SK-N-SH (cell line): Measurements from ENCODE around the gene KRTAP5-2. TPM values are rescaled to one million over a fixed set of nuclear protein-coding genes. Genes with fewer than 3 reads are reported as not detected.
A peak's percentile ranks its signal among the peaks of the same experiment; 100 is the strongest.

Experiments used
- CTCF ChIA-PET: fragments of 300-600, 350-600 bp; formaldehyde crosslinking; extraction: SDS; loops from one replicate; lab custom pipeline; 2021; lab: Yijun Ruan, JAX
- POLR2A ChIA-PET: fragments of 350-600 bp; sonication (Branson Sonifier 250); formaldehyde crosslinking; extraction: SDS; loops from one replicate; lab custom pipeline; 2020; ENCODE audit warnings: antibody characterized with exemption, inconsistent platforms; lab: Yijun Ruan, JAX
- DNase-seq: peaks from one replicate; pipeline ENCODE4 v3.0.0; 2012
- H2AFZ ChIP-seq: fragments of 200-600 bp; sonication (generic); 2 replicates; pipeline ENCODE4 v1.8.1; 2016; ENCODE audit warnings: antibody characterized with exemption, mild to moderate bottlenecking, low read depth
- H3F3A ChIP-seq: fragments of 200-600 bp; sonication (generic); replicated peaks from 2 replicates; pipeline ENCODE3; 2016; ENCODE audit warnings: antibody characterized with exemption, mild to moderate bottlenecking; ENCODE audit not compliant: insufficient read depth
- H3K27ac ChIP-seq, 2 experiments: fragments of 200-500 bp in 1 of 2; fragments of 200-600 bp in 1 of 2; sonication (Bioruptor generic) in 1 of 2; sonication (generic), shearing (Covaris generic) in 1 of 2; 2 replicates each; pipeline versions ENCODE4 v1.5.1 to v1.6.1; 2014 to 2016; ENCODE audit warnings: low read depth in 2 of 2, inconsistent platforms in 1 of 2, low read length in 1 of 2, mild to moderate bottlenecking in 1 of 2, mixed read lengths in 1 of 2
- H3K27me3 ChIP-seq: fragments of 200-600 bp; sonication (generic), shearing (Covaris generic); 2 replicates; pipeline ENCODE4 v1.6.1; 2016; ENCODE audit warnings: mixed run types; ENCODE audit not compliant: insufficient read depth
- H3K36me3 ChIP-seq, 2 experiments: fragments of 200-500 bp in 1 of 2; fragments of 200-600 bp in 1 of 2; sonication (Bioruptor generic) in 1 of 2; sonication (generic) in 1 of 2; replicated peaks in 1 of 2; 2 replicates each; pipeline versions ENCODE3 to v1.5.1; 2014 to 2016; ENCODE audit warnings: low read length in 1 of 2, mild to moderate bottlenecking in 1 of 2; ENCODE audit not compliant: insufficient read depth in 2 of 2, control insufficient read depth in 1 of 2
- H3K4me1 ChIP-seq, 2 experiments: fragments of 200-500 bp in 1 of 2; fragments of 200-600 bp in 1 of 2; sonication (Bioruptor generic) in 1 of 2; sonication (generic), shearing (Covaris generic) in 1 of 2; 2 replicates each; pipeline versions ENCODE4 v1.5.1 to v1.6.1; 2014 to 2016; ENCODE audit warnings: low read depth in 1 of 2, low read length in 1 of 2, mixed run types in 1 of 2; ENCODE audit not compliant: insufficient read depth in 2 of 2, control insufficient read depth in 1 of 2
- H3K4me2 ChIP-seq: fragments of 200-600 bp; sonication (generic), shearing (Covaris generic); 2 replicates; pipeline ENCODE4 v1.6.1; 2017; ENCODE audit warnings: mixed run types
- H3K4me3 ChIP-seq, 2 experiments: fragments of 200-500 bp in 1 of 2; fragments of 200-600 bp in 1 of 2; sonication (Bioruptor generic) in 1 of 2; sonication (generic), shearing (Covaris generic) in 1 of 2; 2 replicates each; pipeline versions ENCODE4 v1.5.1 to v1.8.1; 2014 to 2016; ENCODE audit warnings: low read depth in 2 of 2, inconsistent platforms in 1 of 2, low read length in 1 of 2, mild to moderate bottlenecking in 1 of 2, mixed read lengths in 1 of 2, moderate library complexity in 1 of 2
- H3K79me2 ChIP-seq: fragments of 200-600 bp; sonication (generic); 2 replicates; pipeline ENCODE4 v1.8.1; 2017; ENCODE audit warnings: mild to moderate bottlenecking; ENCODE audit not compliant: insufficient read depth
- H3K9ac ChIP-seq: fragments of 200-600 bp; sonication (generic); 2 replicates; pipeline ENCODE4 v1.6.1; 2017; ENCODE audit warnings: mixed run types
- H3K9me2 ChIP-seq: fragments of 200-600 bp; sonication (generic); 2 replicates; pipeline ENCODE4 v1.6.1; 2017; ENCODE audit warnings: mixed run types
- H3K9me3 ChIP-seq: fragments of 200-600 bp; sonication (generic); 2 replicates; pipeline ENCODE4 v1.6.1; 2017; ENCODE audit warnings: mixed run types, mild to moderate bottlenecking, moderate library complexity
- H4K20me1 ChIP-seq: fragments of 200-600 bp; sonication (generic); 2 replicates; pipeline ENCODE4 v1.6.1; 2017; ENCODE audit warnings: mild to moderate bottlenecking, mixed run types; ENCODE audit not compliant: insufficient read depth
- CTCF ChIP-seq: fragments of 200-600 bp; sonication (generic); IDR thresholded peaks from 2 replicates; pipeline ENCODE4 v1.6.1; 2017; ENCODE audit warnings: antibody characterized with exemption, mild to moderate bottlenecking, moderate library complexity
- EP300 ChIP-seq, 2 experiments: IDR thresholded peaks; 2 replicates each; pipeline versions ENCODE4 v1.4.0 to v1.6.1; 2012; ENCODE audit warnings: borderline replicate concordance in 1 of 2, low read depth in 1 of 2, low read length in 1 of 2
- EZH2phosphoT487 ChIP-seq: fragments of 200-600 bp; sonication (generic); IDR thresholded peaks from 2 replicates; pipeline ENCODE4 v1.6.1; 2017; ENCODE audit warnings: low read depth, mixed run types, mild to moderate bottlenecking, antibody characterized with exemption, moderate library complexity, borderline replicate concordance
- FOXJ3 ChIP-seq: sonication (generic); formaldehyde crosslinking; IDR thresholded peaks from 2 replicates; pipeline ENCODE4 v1.5.1; 2020; ENCODE audit warnings: mild to moderate bottlenecking, missing genetic modification reagents
- GATA2 ChIP-seq: sonication (generic); formaldehyde crosslinking; IDR thresholded peaks from 2 replicates; pipeline ENCODE4 v1.5.0; 2020; ENCODE audit warnings: mild to moderate bottlenecking, missing genetic modification reagents
- IRF3 ChIP-seq: fragments of 150-350 bp; IDR thresholded peaks from 2 replicates; pipeline ENCODE4 v1.6.1; 2016; ENCODE audit warnings: mild to moderate bottlenecking, low read depth, low read length
- JUND ChIP-seq: IDR thresholded peaks from 2 replicates; pipeline ENCODE4 v1.4.0; 2012
- MXI1 ChIP-seq: IDR thresholded peaks from 2 replicates; pipeline ENCODE4 v1.6.1; 2012; ENCODE audit warnings: mild to moderate bottlenecking, low read depth, low read length, improper control_type of control experiment
- POLR2AphosphoS5 ChIP-seq: IDR thresholded peaks from 2 replicates; pipeline ENCODE4 v1.6.1; 2012; ENCODE audit warnings: low read depth, low read length
- RFX5 ChIP-seq: IDR thresholded peaks from 2 replicates; pipeline ENCODE4 v1.6.1; 2012; ENCODE audit warnings: mild to moderate bottlenecking, improper control_type of control experiment, low read length
- RXRA ChIP-seq: IDR thresholded peaks from 2 replicates; pipeline ENCODE4 v1.4.0; 2012; ENCODE audit warnings: low read depth, mild to moderate bottlenecking, borderline replicate concordance
- SIN3A ChIP-seq: IDR thresholded peaks from 2 replicates; pipeline ENCODE4 v1.6.1; 2012; ENCODE audit warnings: low read depth, mild to moderate bottlenecking, low read length, moderate library complexity, borderline replicate concordance
- TAF1 ChIP-seq: IDR thresholded peaks from 2 replicates; pipeline ENCODE4 v1.6.1; 2012; ENCODE audit warnings: low read depth, mild to moderate bottlenecking, low read length, moderate library complexity, borderline replicate concordance
- TCF12 ChIP-seq: IDR thresholded peaks from 2 replicates; pipeline ENCODE4 v1.4.0; 2012
- TEAD4 ChIP-seq: IDR thresholded peaks from 2 replicates; pipeline ENCODE4 v1.4.0; 2012; ENCODE audit warnings: mild to moderate bottlenecking, borderline replicate concordance; ENCODE audit not compliant: insufficient read depth
- USF1 ChIP-seq: IDR thresholded peaks from 2 replicates; pipeline ENCODE4 v1.4.0; 2012; ENCODE audit warnings: low read depth, borderline replicate concordance
- YY1 ChIP-seq: IDR thresholded peaks from 2 replicates; pipeline ENCODE4 v1.4.0; 2012; ENCODE audit warnings: low read depth, mild to moderate bottlenecking
- ZBTB33 ChIP-seq: IDR thresholded peaks from 2 replicates; pipeline ENCODE4 v1.4.0; 2012; ENCODE audit warnings: low read depth, borderline replicate concordance
- WGBS: methylation state at CpG from one replicate; pipeline ENCODE4 v1.1.6; 2017; ENCODE audit warnings: low lambda C conversion rate; 5-methylcytosine and 5-hydroxymethylcytosine counted together
- polyA plus RNA-seq, 3 experiments: library from polyadenylated mRNA; depleted of rRNA; stranded (reverse); fragments of >200 nt; gene quantifications; 2 replicates each; pipeline ENCODE4 v1.2.3, GENCODE V29; 2012
- TF ChIP-seq, protein P1 (sequence below): IDR thresholded peaks from 2 replicates; pipeline ENCODE4; 2012
- TF ChIP-seq, protein P2 (sequence below): IDR thresholded peaks from 2 replicates; pipeline ENCODE4 v1.4.0; 2012; ENCODE audit warnings: low read depth

The KRTAP5-2 gene
- polyA plus RNA-seq, 1 of the 3 experiments (the other 2 are of a cell fraction), result not detected

DNA sequence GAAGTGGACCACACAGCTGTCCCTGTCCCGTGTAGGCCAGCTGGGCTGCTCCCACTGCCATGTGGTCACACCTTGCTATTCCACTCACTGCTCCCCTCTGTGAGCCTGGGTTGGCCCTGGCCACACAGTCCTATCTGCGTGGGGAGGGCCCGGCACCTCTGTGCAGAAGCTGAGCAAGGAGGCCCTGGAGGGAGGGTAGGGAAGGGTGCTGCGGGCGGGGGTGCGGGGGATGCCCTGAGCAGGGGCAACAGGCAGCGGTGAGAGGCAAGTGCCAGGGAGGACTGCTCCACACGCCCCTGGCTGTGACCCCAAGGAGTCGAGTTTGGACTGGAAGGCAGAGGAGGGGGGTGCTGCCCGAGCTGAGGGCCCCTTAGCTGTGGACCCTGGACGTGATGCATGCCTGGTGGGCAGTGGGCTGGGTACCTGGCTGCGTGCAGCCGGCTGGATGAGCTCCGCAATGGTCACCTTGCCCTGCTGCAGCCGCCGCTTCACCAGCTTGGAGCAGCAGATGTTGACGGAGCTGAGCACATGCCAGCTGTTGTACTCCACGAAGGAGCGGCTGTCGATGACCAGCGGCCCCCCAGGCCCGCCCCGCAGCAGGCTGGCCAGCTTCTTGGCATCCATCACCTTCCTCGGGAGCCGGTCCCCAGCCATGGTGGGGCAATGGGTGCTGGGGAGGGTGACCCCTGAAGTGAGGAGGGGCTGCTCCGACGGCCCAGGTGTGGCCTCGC lies 32.8 kb downstream of the KRTAP5-2 start (continued):
- TF ChIP-seq GATA2, result no peak
- TF ChIP-seq USF1, result no peak
- TF ChIP-seq TCF12, result no peak
- no peak for TF ChIP-seq ZBTB33
- no peak for TF ChIP-seq JUND
- no peak for TF ChIP-seq RXRA

- H3K4me1 ChIP-seq, result peaks cover 0 to 27% of the 10 kb centered on the region in 2 experiments; a peak in 1 of 4 replicates
- no peak overlapping the region for H3K9ac ChIP-seq
- H3K9me3 ChIP-seq, result no peaks in the 10 kb centered on the region
- no peaks in the 10 kb centered on the region for H3F3A ChIP-seq
- H2AFZ ChIP-seq, result no peak overlapping the region
- TF ChIP-seq RFX5 (peak; percentile 70), MXI1 (no peak), TAF1 (no peak), TEAD4 (no peak), CTCF (no peak), SIN3A (no peak), RXRA (no peak), YY1 (no peak), IRF3 (no peak), EZH2phosphoT487 (no peak), USF1 (no peak), FOXJ3 (CRISPR knock-in tag) (no peak), EP300 (IDR thresholded peaks at IDR 0.05; ENCODE audit: borderline replicate concordance in 1 of 2, low read depth in 1 of 2, low read length in 1 of 2) (no peak), POLR2AphosphoS5 (no peak)
- TF ChIP-seq, protein P1, sequence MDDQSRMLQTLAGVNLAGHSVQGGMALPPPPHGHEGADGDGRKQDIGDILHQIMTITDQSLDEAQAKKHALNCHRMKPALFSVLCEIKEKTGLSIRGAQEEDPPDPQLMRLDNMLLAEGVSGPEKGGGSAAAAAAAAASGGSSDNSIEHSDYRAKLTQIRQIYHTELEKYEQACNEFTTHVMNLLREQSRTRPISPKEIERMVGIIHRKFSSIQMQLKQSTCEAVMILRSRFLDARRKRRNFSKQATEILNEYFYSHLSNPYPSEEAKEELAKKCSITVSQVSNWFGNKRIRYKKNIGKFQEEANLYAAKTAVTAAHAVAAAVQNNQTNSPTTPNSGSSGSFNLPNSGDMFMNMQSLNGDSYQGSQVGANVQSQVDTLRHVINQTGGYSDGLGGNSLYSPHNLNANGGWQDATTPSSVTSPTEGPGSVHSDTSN, result peak; percentile 79
- TF ChIP-seq, protein P2, sequence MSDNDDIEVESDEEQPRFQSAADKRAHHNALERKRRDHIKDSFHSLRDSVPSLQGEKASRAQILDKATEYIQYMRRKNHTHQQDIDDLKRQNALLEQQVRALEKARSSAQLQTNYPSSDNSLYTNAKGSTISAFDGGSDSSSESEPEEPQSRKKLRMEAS, result no peak
- ChIA-PET POLR2A (interaction anchor here (1.3 kb wide), 1 partner anchor 9 kb away, joined by 6 read pairs; no protein-coding TSS in a partner anchor), CTCF (interaction anchor here (0.6 to 18.1 kb wide), 6 partner anchors 10 to 1117 kb away, joined by 3 to 398 read pairs (median 4); no protein-coding TSS in a partner anchor)
- no peaks in the 10 kb centered on the region for H3K79me2 ChIP-seq
- H3K27me3 ChIP-seq, result no peaks in the 10 kb centered on the region
- H3K9me2 ChIP-seq, result no peaks in the 10 kb centered on the region
- H3K4me2 ChIP-seq, result 0 out of 2 replicates have a peak overlapping the region, but pooled peaks have one; percentile 11
- no peak overlapping the region for H3K27ac ChIP-seq
- peaks cover 14% of the 10 kb centered on the region for H4K20me1 ChIP-seq
- peak; percentile 88 for DNase-seq
- no peaks in the 10 kb centered on the region for H3K36me3 ChIP-seq
- no peak overlapping the region for H3K4me3 ChIP-seq
- WGBS, result 49% methylated on average over 7 of the region's 16 CpGs
Measured at GRCh38 chr11:1564535-1565172, 33.4 kb downstream of the KRTAP5-2 start.
